ENCODE data around the gene COL27A1.

The COL27A1 gene

GRCh38 chr9:114287763-114288192 lies 132.4 kb downstream of the COL27A1 start:
- DNase-seq (ENCODE audit: low spot score), result no peak

- DNase-seq (ENCODE audit: low spot score), result no peak
Measured at GRCh38 chr9:114288193-114289091, 133.1 kb downstream of the COL27A1 start.

GRCh38 chr9:114289106-114289505 lies 133.8 kb downstream of the COL27A1 start:
- no peak for DNase-seq (ENCODE audit: low spot score)

GRCh38 chr9:114289571-114290481 lies 134.5 kb downstream of the COL27A1 start:
- DNase-seq (ENCODE audit: low spot score), result no peak

- no peak for DNase-seq (ENCODE audit: low spot score)
Measured at GRCh38 chr9:114290561-114290986, 135.2 kb downstream of the COL27A1 start.

GRCh38 chr9:114291064-114291474 lies 135.7 kb downstream of the COL27A1 start:
- peak; percentile 41 for DNase-seq (ENCODE audit: low spot score)

GRCh38 chr9:114291886-114292590 lies 136.7 kb downstream of the COL27A1 start:
- no peak for DNase-seq (ENCODE audit: low spot score)

GRCh38 chr9:114294664-114295063 lies 139.3 kb downstream of the COL27A1 start:
- DNase-seq (ENCODE audit: low spot score), result no peak

GRCh38 chr9:114296338-114296737 lies 141.0 kb downstream of the COL27A1 start:
- DNase-seq (ENCODE audit: low spot score), result no peak

- DNase-seq (ENCODE audit: low spot score), result no peak
Measured at GRCh38 chr9:114299286-114300152, 144.2 kb downstream of the COL27A1 start.

- DNase-seq (ENCODE audit: low spot score), result no peak
Measured at GRCh38 chr9:114300153-114300845, 145.0 kb downstream of the COL27A1 start.

- DNase-seq (ENCODE audit: low spot score), result no peak
Measured at GRCh38 chr9:114300846-114301797, 145.8 kb downstream of the COL27A1 start.

GRCh38 chr9:114301798-114302565 lies 146.6 kb downstream of the COL27A1 start:
- no peak for DNase-seq (ENCODE audit: low spot score)

- DNase-seq (ENCODE audit: low spot score), result no peak
Measured at GRCh38 chr9:114302727-114303126, 147.4 kb downstream of the COL27A1 start.

- DNase-seq (ENCODE audit: low spot score), result no peak
Measured at GRCh38 chr9:114303571-114303970, 148.2 kb downstream of the COL27A1 start.

- DNase-seq (ENCODE audit: low spot score), result no peak
Measured at GRCh38 chr9:114303977-114304376, 148.6 kb downstream of the COL27A1 start.

- no peak for DNase-seq (ENCODE audit: low spot score)
Measured at GRCh38 chr9:114304416-114305188, 149.3 kb downstream of the COL27A1 start.

- no peak for DNase-seq (ENCODE audit: low spot score)
Measured at GRCh38 chr9:114307899-114308267, 152.5 kb downstream of the COL27A1 start.
